IMR-90 (cell line): ENCODE data around the gene CENPM. TPM values are rescaled to one million over a fixed set of nuclear protein-coding genes. Genes with fewer than 3 reads are reported as not detected.

Experiments
- ATAC-seq: fragments of 200-7000 bp; cut with Tn5 transposase; 2 replicates; pipeline ENCODE4 v1.9.1; 2020; ENCODE audit warnings: low read depth, mild to moderate bottlenecking, moderate library complexity
- BruUV-seq: library from RNA; stranded (reverse); fragments of 400-500 nt; replicated peaks from 2 replicates; lab custom pipeline; 2021; lab: Mats Ljungman, UMichigan
- CTCF ChIA-PET: fragments of 300-600 bp; formaldehyde crosslinking; extraction: SDS; loops from one replicate; lab custom pipeline; 2021; ENCODE audit warnings: antibody characterized with exemption; lab: Yijun Ruan, JAX
- POLR2A ChIA-PET: fragments of 300-600 bp; sonication (Branson Sonifier 250); formaldehyde crosslinking; loops from one replicate; lab custom pipeline; 2022; ENCODE audit warnings: antibody characterized with exemption; ENCODE audit not compliant: unreplicated experiment; lab: Charles Lee
- DNase-seq: peaks from one replicate; pipeline ENCODE4 v3.0.0; 2013
- H2AFZ ChIP-seq: replicated peaks from 2 replicates; pipeline ENCODE3; 2013; ENCODE audit warnings: low read length, mild to moderate bottlenecking; ENCODE audit not compliant: poor library complexity
- H2AK5ac ChIP-seq: 2 replicates; pipeline ENCODE4 v1.6.1; 2013; ENCODE audit warnings: low read depth, low read length, inconsistent platforms
- H2AK9ac ChIP-seq: replicated peaks from 2 replicates; pipeline ENCODE3; 2013; ENCODE audit warnings: mild to moderate bottlenecking, low read depth, low read length, moderate library complexity; ENCODE audit not compliant: poor library complexity
- H2BK120ac ChIP-seq: 2 replicates; pipeline ENCODE4 v1.6.1; 2013; ENCODE audit warnings: low read depth, low read length, inconsistent platforms
- H2BK15ac ChIP-seq: 3 replicates; pipeline ENCODE4 v1.6.1; 2013; ENCODE audit warnings: low read depth, low read length, inconsistent platforms
- H2BK20ac ChIP-seq: 2 replicates; pipeline ENCODE4 v1.6.1; 2013; ENCODE audit warnings: low read depth, mild to moderate bottlenecking, inconsistent platforms, low read length, moderate library complexity
- H2BK5ac ChIP-seq: 2 replicates; pipeline ENCODE4 v1.6.1; 2013; ENCODE audit warnings: mild to moderate bottlenecking, low read depth, low read length, inconsistent platforms; ENCODE audit not compliant: poor library complexity, severe bottlenecking
- H3K14ac ChIP-seq: replicated peaks from 2 replicates; pipeline ENCODE4 v1.6.1; 2013; ENCODE audit warnings: low read depth, low read length, inconsistent platforms
- H3K18ac ChIP-seq: 2 replicates; pipeline ENCODE4 v1.6.1; 2013; ENCODE audit warnings: low read depth, low read length, control low read depth
- H3K23ac ChIP-seq: 2 replicates; pipeline ENCODE4 v1.6.1; 2013; ENCODE audit warnings: low read depth, low read length, inconsistent platforms
- H3K27ac ChIP-seq: 2 replicates; pipeline ENCODE4 v1.5.1; 2013; ENCODE audit warnings: mild to moderate bottlenecking, control low read depth, low read length; ENCODE audit not compliant: insufficient read depth
- H3K27me3 ChIP-seq: 2 replicates; pipeline ENCODE4 v1.6.1; 2013; ENCODE audit warnings: low read length; ENCODE audit not compliant: control insufficient read depth, insufficient read depth
- H3K36me3 ChIP-seq: 2 replicates; pipeline ENCODE4 v1.6.1; 2013; ENCODE audit warnings: low read length, mixed read lengths; ENCODE audit not compliant: control insufficient read depth, insufficient read depth
- H3K4ac ChIP-seq: 2 replicates; pipeline ENCODE4 v1.6.1; 2013; ENCODE audit warnings: low read depth, low read length, inconsistent platforms
- H3K4me1 ChIP-seq: 2 replicates; pipeline ENCODE4 v1.6.1; 2013; ENCODE audit warnings: low read length, mixed read lengths; ENCODE audit not compliant: control insufficient read depth, insufficient read depth
- H3K4me2 ChIP-seq: 2 replicates; pipeline ENCODE4 v1.6.1; 2013; ENCODE audit warnings: low read depth, mild to moderate bottlenecking, control low read depth, low read length, moderate library complexity
- H3K4me3 ChIP-seq: 2 replicates; pipeline ENCODE4 v1.5.1; 2013; ENCODE audit warnings: low read depth, mild to moderate bottlenecking, control low read depth, low read length, moderate library complexity; ENCODE audit not compliant: insufficient read depth
- H3K56ac ChIP-seq: 2 replicates; pipeline ENCODE4 v1.6.1; 2013; ENCODE audit warnings: low read length, inconsistent platforms; ENCODE audit not compliant: insufficient read depth; ENCODE audit errors: extremely low read depth
- H3K79me1 ChIP-seq, 2 experiments: 2 replicates each; pipeline ENCODE4 v1.6.1; 2013; ENCODE audit warnings: low read length in 2 of 2, inconsistent platforms in 1 of 2, low read depth in 1 of 2
- H3K9ac ChIP-seq: 2 replicates; pipeline ENCODE4 v1.6.1; 2013; ENCODE audit warnings: low read depth, low read length, control low read depth
- H3K9me1 ChIP-seq: 2 replicates; pipeline ENCODE4 v1.6.1; 2013; ENCODE audit warnings: low read length, inconsistent platforms; ENCODE audit not compliant: insufficient read depth
- H3K9me3 ChIP-seq: 2 replicates; pipeline ENCODE4 v1.6.1; 2013; ENCODE audit warnings: low read length; ENCODE audit not compliant: control insufficient read depth, insufficient read depth
- H4K20me1 ChIP-seq: 2 replicates; pipeline ENCODE4 v1.6.1; 2013; ENCODE audit warnings: low read length, inconsistent platforms; ENCODE audit not compliant: insufficient read depth
- H4K5ac ChIP-seq: 2 replicates; pipeline ENCODE4 v1.6.1; 2013; ENCODE audit warnings: mild to moderate bottlenecking, low read depth, low read length, control low read depth
- H4K8ac ChIP-seq, 2 experiments: 2 replicates each; pipeline ENCODE4 v1.6.1; 2013; ENCODE audit warnings: low read depth in 2 of 2, low read length in 2 of 2, control low read depth in 1 of 2, inconsistent platforms in 1 of 2
- H4K91ac ChIP-seq: 2 replicates; pipeline ENCODE4 v1.6.1; 2013; ENCODE audit warnings: low read depth, low read length, inconsistent platforms; ENCODE audit not compliant: insufficient read depth
- BHLHE40 ChIP-seq: fragments of 150-350 bp; IDR thresholded peaks from 2 replicates; pipeline ENCODE4 v1.6.1; 2016; ENCODE audit warnings: mild to moderate bottlenecking, low read depth, low read length
- CEBPB ChIP-seq: IDR thresholded peaks from 2 replicates; pipeline ENCODE4 v1.6.1; 2012; ENCODE audit warnings: low read depth, low read length, improper control_type of control experiment
- CHD1 ChIP-seq: IDR thresholded peaks from 2 replicates; pipeline ENCODE4 v1.6.1; 2012; ENCODE audit warnings: low read depth, low read length, improper control_type of control experiment
- CTCF ChIP-seq: conservative IDR thresholded peaks from 2 replicates; pipeline ENCODE4 v1.5.1; 2012; ENCODE audit warnings: mild to moderate bottlenecking, low read depth, low read length, improper control_type of control experiment
- FOS ChIP-seq: fragments of 150-350 bp; IDR thresholded peaks from 2 replicates; pipeline ENCODE4 v1.6.1; 2016; ENCODE audit warnings: low read depth, low read length
- MAFK ChIP-seq: IDR thresholded peaks from 2 replicates; pipeline ENCODE4 v1.6.1; 2012; ENCODE audit warnings: low read depth, low read length, improper control_type of control experiment
- MAZ ChIP-seq: IDR thresholded peaks from 2 replicates; pipeline ENCODE4 v1.6.1; 2012; ENCODE audit warnings: low read depth, mild to moderate bottlenecking, low read length, improper control_type of control experiment, moderate library complexity, borderline replicate concordance
- MXI1 ChIP-seq: IDR thresholded peaks from 2 replicates; pipeline ENCODE4 v1.6.1; 2012; ENCODE audit warnings: low read depth, mild to moderate bottlenecking, low read length, moderate library complexity, borderline replicate concordance
- NFE2L2 ChIP-seq: fragments of 150-350 bp; IDR thresholded peaks from 2 replicates; pipeline ENCODE4 v1.6.1; 2016; ENCODE audit warnings: low read depth, mild to moderate bottlenecking, low read length
- RAD21 ChIP-seq: IDR thresholded peaks from 2 replicates; pipeline ENCODE4 v1.6.1; 2012; ENCODE audit warnings: low read length, improper control_type of control experiment
- RCOR1 ChIP-seq: IDR thresholded peaks from 2 replicates; pipeline ENCODE4 v1.6.1; 2012; ENCODE audit warnings: mild to moderate bottlenecking, low read length, improper control_type of control experiment; ENCODE audit not compliant: insufficient replicate concordance
- SMC3 ChIP-seq: fragments of 150-350 bp; IDR thresholded peaks from 2 replicates; pipeline ENCODE4 v1.6.1; 2016; ENCODE audit warnings: low read depth, mild to moderate bottlenecking, antibody characterized with exemption, low read length, moderate library complexity
- USF2 ChIP-seq: fragments of 150-350 bp; IDR thresholded peaks from 2 replicates; pipeline ENCODE4 v1.6.1; 2017; ENCODE audit warnings: mild to moderate bottlenecking, antibody characterized with exemption, low read length, low read depth
- WGBS, 2 experiments: methylation state at CpG; one replicate each; pipeline versions ENCODE4 v1.1.5 to v1.1.7; 2013; ENCODE audit warnings: missing lambda C conversion rate in 2 of 2; ENCODE audit not compliant: insufficient read length in 1 of 2; ENCODE audit errors: extremely low coverage in 2 of 2; 5-methylcytosine and 5-hydroxymethylcytosine counted together
- dilution Hi-C: fragments of 300-500 bp; cut with HindIII; formaldehyde crosslinking; loops from one replicate; pipeline ENCODE4 v1.14.3; 2018; ENCODE audit warnings: low sequenced_read_pairs; ENCODE audit not compliant: unreplicated experiment
- in situ Hi-C: fragments of 300-500 bp; cut with MboI; formaldehyde crosslinking; loops from 3 replicates; pipeline ENCODE4 v1.14.3; 2019; ENCODE audit warnings: low sequenced_read_pairs, inconsistent platforms, mixed read lengths
- intact Hi-C: fragments of 100-400 bp; cut with micrococcal nuclease; formaldehyde crosslinking; loops from 2 replicates; pipeline ENCODE4 v1.10.0; 2022
- polyA plus RNA-seq, 3 experiments: library from polyadenylated mRNA; depleted of rRNA; stranded (reverse); fragments of >200 nt; gene quantifications; 2 replicates each; pipeline ENCODE4 v1.2.3, GENCODE V29; 2012; ENCODE audit warnings: low replicate concordance in 1 of 3
- total RNA-seq: library from RNA; depleted of rRNA; stranded (reverse); fragments of >200 nt; gene quantifications from 2 replicates; pipeline ENCODE4 v1.2.3, GENCODE V29; 2012
- TF ChIP-seq, protein P1 (sequence below): fragments of 150-350 bp; IDR thresholded peaks from 2 replicates; pipeline ENCODE4 v1.6.1; 2016; ENCODE audit warnings: low read depth, mild to moderate bottlenecking, low read length, moderate library complexity, borderline replicate concordance

The CENPM gene
- total and polyA plus RNA-seq, 2 of the 4 experiments (the other 2 are of a cell fraction), result 18.1 to 20.1 TPM

DNA sequence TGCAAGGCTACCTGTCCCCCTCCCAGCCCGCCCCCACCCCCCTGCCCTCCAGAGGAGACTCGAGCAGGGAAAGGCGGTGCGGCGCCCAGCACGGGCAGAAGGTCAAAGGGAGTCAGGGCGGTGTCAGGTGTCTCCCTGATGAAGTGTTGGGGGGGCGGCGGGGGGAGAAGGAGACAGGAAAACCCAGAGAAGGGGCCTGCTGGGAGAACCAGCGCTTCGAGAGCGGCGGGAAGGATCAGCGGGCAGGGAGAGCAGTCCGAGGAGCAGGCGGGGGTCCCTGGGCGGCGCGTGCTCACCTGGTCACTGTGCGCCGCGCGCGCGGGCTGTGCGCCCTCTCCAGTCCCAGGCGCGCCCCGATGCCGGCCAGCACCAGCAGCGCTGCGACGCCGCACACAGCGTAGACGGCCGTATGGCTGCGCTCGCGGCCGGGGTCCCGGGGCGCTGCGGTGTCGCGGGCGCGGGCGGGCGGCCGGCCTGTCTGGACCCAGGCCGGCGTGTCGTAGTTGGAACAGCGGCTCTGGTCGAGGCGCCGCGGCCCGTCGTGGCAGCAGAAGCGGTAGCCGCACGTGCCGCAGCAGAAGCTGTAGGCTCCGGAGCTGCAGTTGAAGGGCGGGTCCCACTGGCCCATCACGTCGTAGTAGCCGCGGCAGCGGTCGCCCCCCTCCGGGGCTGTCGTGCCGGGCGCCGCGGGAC lies 33.0 kb downstream of the CENPM start:
- in situ Hi-C loops (no loop called here), dilution Hi-C loops (no loop called here), intact Hi-C loops (no loop called here)
- no peaks in the 10 kb centered on the region for H3K9me3 ChIP-seq
- no peak overlapping the region for H2BK120ac ChIP-seq
- H3K18ac ChIP-seq, result no peak overlapping the region
- no peak overlapping the region for H2BK5ac ChIP-seq
- CTCF ChIA-PET, result no interaction called here
- no peak overlapping the region for H4K91ac ChIP-seq
- no peak overlapping the region for H2BK15ac ChIP-seq
- ATAC-seq (no peak), DNase-seq (no peak)
- POLR2A ChIA-PET, result no interaction called here
- H3K4me1 ChIP-seq, result peaks cover 2% of the 10 kb centered on the region; the same call in 1 of the 2 replicates
- TF ChIP-seq CHD1 (no peak), CEBPB (no peak), BHLHE40 (no peak; the same call in 1 of the 2 replicates), CTCF (no peak), RCOR1 (no peak), NFE2L2 (no peak), RAD21 (no peak), USF2 (no peak), MXI1 (no peak), MAFK (no peak), SMC3 (no peak), FOS (no peak), MAZ (no peak)
- TF ChIP-seq, protein P1, sequence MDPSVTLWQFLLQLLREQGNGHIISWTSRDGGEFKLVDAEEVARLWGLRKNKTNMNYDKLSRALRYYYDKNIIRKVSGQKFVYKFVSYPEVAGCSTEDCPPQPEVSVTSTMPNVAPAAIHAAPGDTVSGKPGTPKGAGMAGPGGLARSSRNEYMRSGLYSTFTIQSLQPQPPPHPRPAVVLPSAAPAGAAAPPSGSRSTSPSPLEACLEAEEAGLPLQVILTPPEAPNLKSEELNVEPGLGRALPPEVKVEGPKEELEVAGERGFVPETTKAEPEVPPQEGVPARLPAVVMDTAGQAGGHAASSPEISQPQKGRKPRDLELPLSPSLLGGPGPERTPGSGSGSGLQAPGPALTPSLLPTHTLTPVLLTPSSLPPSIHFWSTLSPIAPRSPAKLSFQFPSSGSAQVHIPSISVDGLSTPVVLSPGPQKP, result no peak
- H3K9ac ChIP-seq, result no peak overlapping the region
- H3K27ac ChIP-seq, result no peak overlapping the region
- H3K9me1 ChIP-seq, result no peaks in the 10 kb centered on the region; the same call in 1 of the 2 replicates
- H3K4ac ChIP-seq, result no peak overlapping the region
- 2% methylated on average over 40 of the region's 79 CpGs; no CpG with 5 or more reads in 1 of the 2 experiments for WGBS, 2 experiments
- H3K23ac ChIP-seq, result no peak overlapping the region
- H3K4me3 ChIP-seq, result no peak overlapping the region
- H3K14ac ChIP-seq, result no peak overlapping the region
- H3K79me1 ChIP-seq, result no peaks in the 10 kb centered on the region
- no peak overlapping the region for H2AK5ac ChIP-seq
- peak overlapping the region; percentile 56 for H2AFZ ChIP-seq
- H3K36me3 ChIP-seq, result no peaks in the 10 kb centered on the region
- peaks cover 83% of the 10 kb centered on the region for H3K27me3 ChIP-seq
- no peak overlapping the region for H4K8ac ChIP-seq
- H4K5ac ChIP-seq, result no peak overlapping the region
- peaks cover 3% of the 10 kb centered on the region for H4K20me1 ChIP-seq
- no peak overlapping the region for H3K4me2 ChIP-seq
- H2BK20ac ChIP-seq, result no peak overlapping the region
- H3K56ac ChIP-seq, result no peak overlapping the region
- H2AK9ac ChIP-seq, result no peak overlapping the region
- no TSS peak for BruUV-seq
